H9 (cell line): Measurements from ENCODE around the gene ZFP14. TPM values are rescaled to one million over a fixed set of nuclear protein-coding genes. Genes with fewer than 3 reads are reported as not detected.

Source experiments
- DNase-seq: peaks from one replicate; pipeline ENCODE4 v3.0.0-alpha.2; 2017
- H2AFZ ChIP-seq: one replicate; pipeline ENCODE4 v1.6.1; 2013; ENCODE audit warnings: mild to moderate bottlenecking, low read length, control low read depth, moderate library complexity
- H2AK5ac ChIP-seq: 2 replicates; pipeline ENCODE4 v1.6.1; 2013; ENCODE audit warnings: low read length, control low read depth, mixed read lengths; ENCODE audit not compliant: insufficient read length
- H2BK120ac ChIP-seq: one replicate; pipeline ENCODE4 v1.6.1; 2013; ENCODE audit warnings: low read depth, mild to moderate bottlenecking, low read length, control low read depth, inconsistent platforms; ENCODE audit not compliant: poor library complexity, severe bottlenecking
- H2BK12ac ChIP-seq: 2 replicates; pipeline ENCODE4 v1.6.1; 2013; ENCODE audit warnings: low read length, control low read depth, mixed read lengths, low read depth; ENCODE audit not compliant: insufficient read length
- H2BK15ac ChIP-seq: 2 replicates; pipeline ENCODE4 v1.6.1; 2013; ENCODE audit warnings: low read depth, low read length, control low read depth
- H2BK20ac ChIP-seq: one replicate; pipeline ENCODE4 v1.6.1; 2013; ENCODE audit warnings: low read depth, mild to moderate bottlenecking, low read length, control low read depth, inconsistent platforms; ENCODE audit not compliant: poor library complexity, severe bottlenecking
- H2BK5ac ChIP-seq: 2 replicates; pipeline ENCODE4 v1.6.1; 2013; ENCODE audit warnings: low read length, control low read depth, mixed read lengths; ENCODE audit not compliant: insufficient read length
- H3K14ac ChIP-seq: 2 replicates; pipeline ENCODE4 v1.6.1; 2013; ENCODE audit warnings: low read length, control low read depth; ENCODE audit not compliant: insufficient read depth
- H3K18ac ChIP-seq: 2 replicates; pipeline ENCODE4 v1.6.1; 2013; ENCODE audit warnings: low read depth, mild to moderate bottlenecking, mixed read lengths, low read length, control low read depth; ENCODE audit not compliant: insufficient read length
- H3K23ac ChIP-seq: 2 replicates; pipeline ENCODE4 v1.6.1; 2013; ENCODE audit warnings: low read length, control low read depth, mixed read lengths, low read depth; ENCODE audit not compliant: insufficient read length
- H3K23me2 ChIP-seq: 2 replicates; pipeline ENCODE4 v1.6.1; 2013; ENCODE audit warnings: low read depth, mild to moderate bottlenecking, mixed read lengths, low read length, control low read depth; ENCODE audit not compliant: insufficient read length, poor library complexity, severe bottlenecking
- H3K27ac ChIP-seq: 2 replicates; pipeline ENCODE4 v1.5.1; 2013; ENCODE audit warnings: low read length, control low read depth, mixed read lengths, low read depth; ENCODE audit not compliant: insufficient read length
- H3K27me3 ChIP-seq: 2 replicates; pipeline ENCODE4 v1.6.1; 2013; ENCODE audit warnings: low read length, control low read depth, inconsistent platforms; ENCODE audit not compliant: insufficient read depth
- H3K4ac ChIP-seq: 2 replicates; pipeline ENCODE4 v1.6.1; 2013; ENCODE audit warnings: low read depth, mild to moderate bottlenecking, control low read depth, inconsistent platforms, low read length, moderate library complexity
- H3K4me1 ChIP-seq: 2 replicates; pipeline ENCODE4 v1.6.1; 2013; ENCODE audit warnings: low read length, control low read depth, inconsistent platforms; ENCODE audit not compliant: insufficient read depth
- H3K4me2 ChIP-seq: 2 replicates; pipeline ENCODE4 v1.6.1; 2013; ENCODE audit warnings: low read length, control low read depth, mixed read lengths; ENCODE audit not compliant: insufficient read length, insufficient read depth
- H3K56ac ChIP-seq: 2 replicates; pipeline ENCODE4 v1.6.1; 2013; ENCODE audit warnings: low read depth, mild to moderate bottlenecking, mixed read lengths, low read length, control low read depth; ENCODE audit not compliant: insufficient read length
- H3K79me1 ChIP-seq: 2 replicates; pipeline ENCODE4 v1.6.1; 2013; ENCODE audit warnings: low read depth, mild to moderate bottlenecking, moderate library complexity, low read length, control low read depth, inconsistent platforms; ENCODE audit not compliant: insufficient read depth, poor library complexity, severe bottlenecking
- H3K79me2 ChIP-seq: 2 replicates; pipeline ENCODE4 v1.6.1; 2013; ENCODE audit warnings: low read length, control low read depth, inconsistent platforms; ENCODE audit not compliant: insufficient read depth
- H3K9ac ChIP-seq: 2 replicates; pipeline ENCODE4 v1.6.1; 2013; ENCODE audit warnings: low read length, control low read depth, mixed read lengths; ENCODE audit not compliant: insufficient read length; ENCODE audit errors: extremely low read depth
- H3K9me3 ChIP-seq: one replicate; pipeline ENCODE4 v1.6.1; 2013; ENCODE audit warnings: low read depth, low read length, inconsistent platforms; ENCODE audit not compliant: control insufficient read depth
- H3T11ph ChIP-seq: one replicate; pipeline ENCODE4 v1.6.1; 2013; ENCODE audit warnings: mild to moderate bottlenecking, low read length, control low read depth, inconsistent platforms
- H4K20me1 ChIP-seq: one replicate; pipeline ENCODE4 v1.6.1; 2013; ENCODE audit not compliant: control insufficient read depth, insufficient read length, insufficient read depth
- H4K5ac ChIP-seq: 2 replicates; pipeline ENCODE4 v1.6.1; 2013; ENCODE audit warnings: low read depth, mild to moderate bottlenecking, mixed read lengths, low read length, control low read depth; ENCODE audit not compliant: insufficient read length
- H4K8ac ChIP-seq: replicated peaks from 2 replicates; pipeline ENCODE4 v1.6.1; 2013; ENCODE audit warnings: low read length, control low read depth, mixed read lengths, low read depth; ENCODE audit not compliant: insufficient read length
- H4K91ac ChIP-seq: 2 replicates; pipeline ENCODE4 v1.6.1; 2013; ENCODE audit warnings: low read depth, mild to moderate bottlenecking, moderate library complexity, mixed read lengths, low read length, control low read depth; ENCODE audit not compliant: insufficient read length
- H3K27ac Mint-ChIP-seq, 3 experiments: 2 replicates in 2 of 3; 3 replicates in 1 of 3; pipeline ENCODE4 v1.8.0; 2020 to 2021; ENCODE audit warnings: mixed read lengths in 3 of 3, mild to moderate bottlenecking in 1 of 3, moderate library complexity in 1 of 3
- H3K27me3 Mint-ChIP-seq: 2 replicates; pipeline ENCODE4 v1.8.0; 2021; ENCODE audit warnings: low read depth, mild to moderate bottlenecking, moderate library complexity, mixed read lengths
- H3K36me3 Mint-ChIP-seq, 3 experiments: 2 replicates in 2 of 3; 3 replicates in 1 of 3; pipeline ENCODE4 v1.8.0; 2020 to 2021; ENCODE audit warnings: low read depth in 3 of 3, mixed read lengths in 3 of 3; ENCODE audit not compliant: insufficient read depth in 1 of 3
- H3K4me1 Mint-ChIP-seq, 2 experiments: 2 replicates each; pipeline ENCODE4 v1.8.0; 2020; ENCODE audit warnings: mixed read lengths in 2 of 2
- H3K4me3 Mint-ChIP-seq, 2 experiments: 2 replicates in 1 of 2; 3 replicates in 1 of 2; pipeline ENCODE4 v1.8.0; 2020 to 2021; ENCODE audit warnings: mild to moderate bottlenecking in 2 of 2, mixed read lengths in 2 of 2, moderate library complexity in 1 of 2
- H3K9me3 Mint-ChIP-seq, 2 experiments: 2 replicates in 1 of 2; 3 replicates in 1 of 2; pipeline ENCODE4 v1.8.0; 2020; ENCODE audit warnings: mild to moderate bottlenecking in 2 of 2, mixed read lengths in 2 of 2, moderate library complexity in 1 of 2
- WGBS: extraction: QIAGEN DNeasy Blood & Tissue Kit; methylation state at CpG from one replicate; pipeline ENCODE4 v1.1.7; 2013; ENCODE audit warnings: missing lambda C conversion rate, low lambda C conversion rate, mixed read lengths; ENCODE audit not compliant: insufficient read length; ENCODE audit errors: extremely low coverage; 5-methylcytosine and 5-hydroxymethylcytosine counted together
- total RNA-seq: library from RNA; stranded (reverse); gene quantifications from 2 replicates; pipeline ENCODE4 v1.2.1, GENCODE V29; 2021
- TF ChIP-seq, protein P1 (sequence below): fragments of 200-600 bp; sonication (generic); conservative IDR thresholded peaks from 3 replicates; pipeline ENCODE4 v1.8.0; 2021; ENCODE audit warnings: antibody characterized with exemption, mild to moderate bottlenecking

The ZFP14 gene
- total RNA-seq, 1 experiment from 2014 or later: 4.5 TPM

DNA sequence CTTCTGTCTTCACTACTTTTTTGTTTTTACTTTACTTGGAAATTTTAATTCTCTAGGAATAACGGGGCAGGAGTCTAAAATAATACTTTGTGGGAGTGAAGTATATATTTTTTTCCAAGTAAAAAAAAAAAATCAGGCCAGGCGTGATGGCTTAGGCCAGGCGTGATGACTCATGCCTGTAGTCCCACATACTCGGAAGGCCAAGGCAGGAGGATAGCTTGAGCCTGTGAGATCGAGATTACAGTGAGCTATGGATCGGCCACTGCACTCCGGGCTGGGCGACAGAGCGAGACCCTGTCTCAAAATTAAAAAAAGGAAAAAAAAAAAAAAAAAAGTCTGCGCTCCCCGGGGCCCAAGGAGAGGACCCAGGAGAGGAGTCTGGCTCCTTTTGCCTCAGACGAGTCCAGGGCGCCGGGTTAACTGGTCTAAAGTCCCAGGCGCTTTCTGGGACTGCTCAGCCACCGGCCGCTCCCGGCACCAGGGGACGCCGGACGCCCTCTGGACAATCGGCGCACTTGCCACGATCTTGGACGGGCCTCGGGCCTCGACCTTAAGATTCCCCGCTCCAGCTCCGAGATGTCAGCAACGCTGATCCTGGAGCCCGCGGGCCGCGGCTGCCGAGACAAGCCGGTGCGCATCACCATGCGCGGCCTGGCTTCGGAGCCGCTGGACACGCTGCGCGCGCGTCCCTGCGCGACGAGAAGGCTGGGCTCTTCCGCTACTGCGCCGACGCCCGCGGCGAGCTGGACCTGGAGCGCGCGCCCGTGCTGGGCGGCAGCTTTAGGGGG is 42.2 kb upstream of the ZFP14 start:
- TF ChIP-seq, protein P1, sequence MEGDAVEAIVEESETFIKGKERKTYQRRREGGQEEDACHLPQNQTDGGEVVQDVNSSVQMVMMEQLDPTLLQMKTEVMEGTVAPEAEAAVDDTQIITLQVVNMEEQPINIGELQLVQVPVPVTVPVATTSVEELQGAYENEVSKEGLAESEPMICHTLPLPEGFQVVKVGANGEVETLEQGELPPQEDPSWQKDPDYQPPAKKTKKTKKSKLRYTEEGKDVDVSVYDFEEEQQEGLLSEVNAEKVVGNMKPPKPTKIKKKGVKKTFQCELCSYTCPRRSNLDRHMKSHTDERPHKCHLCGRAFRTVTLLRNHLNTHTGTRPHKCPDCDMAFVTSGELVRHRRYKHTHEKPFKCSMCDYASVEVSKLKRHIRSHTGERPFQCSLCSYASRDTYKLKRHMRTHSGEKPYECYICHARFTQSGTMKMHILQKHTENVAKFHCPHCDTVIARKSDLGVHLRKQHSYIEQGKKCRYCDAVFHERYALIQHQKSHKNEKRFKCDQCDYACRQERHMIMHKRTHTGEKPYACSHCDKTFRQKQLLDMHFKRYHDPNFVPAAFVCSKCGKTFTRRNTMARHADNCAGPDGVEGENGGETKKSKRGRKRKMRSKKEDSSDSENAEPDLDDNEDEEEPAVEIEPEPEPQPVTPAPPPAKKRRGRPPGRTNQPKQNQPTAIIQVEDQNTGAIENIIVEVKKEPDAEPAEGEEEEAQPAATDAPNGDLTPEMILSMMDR: no peak
- H4K20me1 ChIP-seq: no peaks in the 10 kb centered on the region
- no peak overlapping the region for H2AK5ac ChIP-seq
- no peak overlapping the region for H4K5ac ChIP-seq
- H2BK5ac ChIP-seq: no peak overlapping the region
- H3K56ac ChIP-seq: no peak overlapping the region
- H3K14ac ChIP-seq: no peak overlapping the region
- Mint-ChIP-seq H3K4me1 (peaks cover 12% of the 10 kb centered on the region in 2 experiments), H3K27ac (no peak overlapping the region), H3K4me3 (no peak overlapping the region), H3K9me3 (peaks cover 0 to 4% of the 10 kb centered on the region in 2 experiments; a peak in 3 of 5 replicates), H3K36me3 (peaks cover 0 to 12% (median 6%) of the 10 kb centered on the region in 3 experiments; a peak in 6 of 7 replicates), H3K27me3 (peaks cover 4% of the 10 kb centered on the region; the same call in 1 of the 2 replicates)
- H3K4me1 ChIP-seq: no peaks in the 10 kb centered on the region
- H2BK120ac ChIP-seq: no peak overlapping the region
- no CpG with 5 or more reads among the region's 61 CpGs for WGBS
- no peak overlapping the region for H4K91ac ChIP-seq
- H3T11ph ChIP-seq: no peak overlapping the region
- peak; percentile 31 for DNase-seq
- H3K27ac ChIP-seq: no peak overlapping the region
- no peak overlapping the region for H3K23ac ChIP-seq
- no peaks in the 10 kb centered on the region; the same call in 1 of the 2 replicates for H3K27me3 ChIP-seq
- H3K4ac ChIP-seq: no peak overlapping the region
- H3K23me2 ChIP-seq: peaks cover 7% of the 10 kb centered on the region
- H3K9ac ChIP-seq: no peak overlapping the region
- H3K18ac ChIP-seq: no peak overlapping the region
- no peak overlapping the region for H2BK12ac ChIP-seq
- no peak overlapping the region for H2BK20ac ChIP-seq
- no peaks in the 10 kb centered on the region for H3K79me1 ChIP-seq
- no peak overlapping the region for H4K8ac ChIP-seq
- H2BK15ac ChIP-seq: no peak overlapping the region
- H3K9me3 ChIP-seq: no peaks in the 10 kb centered on the region
- H2AFZ ChIP-seq: no peak overlapping the region
- peaks cover 4% of the 10 kb centered on the region; the same call in 1 of the 2 replicates for H3K79me2 ChIP-seq
- peak overlapping the region; percentile 3 for H3K4me2 ChIP-seq
